HUDEP-2 (cell line): ENCODE measurements around the gene UNK.
"Not testable (repeated sequence)": the region's sequence is repeated elsewhere in the genome, so short reads cannot be mapped to it uniquely, and the experiment has no call there.

Source experiments
- DNase-seq, 76 experiments: peaks; one replicate each; lab custom pipeline; 2025; ENCODE audit not compliant: unreplicated experiment in 76 of 76; lab: John Stamatoyannopoulos, UW

UNK gene

GRCh38 chr17:75753514-75754377 is 30.9 kb upstream of the UNK start:
- peak in 59 of 76 experiments; percentile 13 to 79 (median 53) for DNase-seq

GRCh38 chr17:75754378-75755204 is 30.0 kb upstream of the UNK start:
- peak in 2 of 76 experiments; percentile 28 to 32 for DNase-seq

- peak in 15 of 76 experiments; percentile 6 to 56 (median 18) for DNase-seq
These were observed 29.3 kb upstream of the UNK start for GRCh38 chr17:75755205-75755901.

GRCh38 chr17:75755990-75756389 is 28.6 kb upstream of the UNK start:
- no peak for DNase-seq

GRCh38 chr17:75756451-75757085 is 28.0 kb upstream of the UNK start:
- no peak for DNase-seq

- no peak for DNase-seq
These were observed 27.4 kb upstream of the UNK start for GRCh38 chr17:75757086-75757681.

- peak in 10 of 76 experiments; percentile 7 to 56 (median 20) for DNase-seq
These were observed 26.3 kb upstream of the UNK start for GRCh38 chr17:75758131-75758905.

GRCh38 chr17:75759457-75759856 is 25.1 kb upstream of the UNK start:
- peak in 3 of 76 experiments; percentile 8 to 15 (median 14) for DNase-seq

- DNase-seq: not testable (repeated sequence)
These were observed 24.5 kb upstream of the UNK start for GRCh38 chr17:75759978-75760640.

- DNase-seq: no peak
These were observed 21.9 kb upstream of the UNK start for GRCh38 chr17:75762513-75763268.

- DNase-seq: no peak
These were observed 21.4 kb upstream of the UNK start for GRCh38 chr17:75763269-75763607.

- DNase-seq: no peak
These were observed 20.8 kb upstream of the UNK start for GRCh38 chr17:75763613-75764416.

- DNase-seq: peak in 1 of 76 experiments; percentile 31
These were observed 20.2 kb upstream of the UNK start for GRCh38 chr17:75764417-75764710.

- peak in 51 of 76 experiments; percentile 8 to 67 (median 43) for DNase-seq
These were observed 19.7 kb upstream of the UNK start, which contains the start of gene GALK1 for GRCh38 chr17:75764711-75765421. Gene GALK1, minus strand, starts transcription at chr17:75765192. Its CDS starts 56 bp downstream, at chr17:75765136.

- DNase-seq: no peak
These were observed 18.6 kb upstream of the UNK start for GRCh38 chr17:75765981-75766380.

GRCh38 chr17:75767881-75768280 is 16.7 kb upstream of the UNK start:
- no peak for DNase-seq

- peak in 35 of 76 experiments; percentile 8 to 80 (median 34) for DNase-seq
These were observed 15.1 kb upstream of the UNK start for GRCh38 chr17:75769536-75769935.
